ENCODE measurements around the gene TSACC. TPM values are rescaled to one million over a fixed set of nuclear protein-coding genes. Genes with fewer than 3 reads are reported as not detected.
"Not testable (repeated sequence)": the region's sequence is repeated elsewhere in the genome, so short reads cannot be mapped to it uniquely, and the experiment has no call there.

TSACC gene
- total RNA-seq, 2 experiments from 2014 or later = not detected

DNA sequence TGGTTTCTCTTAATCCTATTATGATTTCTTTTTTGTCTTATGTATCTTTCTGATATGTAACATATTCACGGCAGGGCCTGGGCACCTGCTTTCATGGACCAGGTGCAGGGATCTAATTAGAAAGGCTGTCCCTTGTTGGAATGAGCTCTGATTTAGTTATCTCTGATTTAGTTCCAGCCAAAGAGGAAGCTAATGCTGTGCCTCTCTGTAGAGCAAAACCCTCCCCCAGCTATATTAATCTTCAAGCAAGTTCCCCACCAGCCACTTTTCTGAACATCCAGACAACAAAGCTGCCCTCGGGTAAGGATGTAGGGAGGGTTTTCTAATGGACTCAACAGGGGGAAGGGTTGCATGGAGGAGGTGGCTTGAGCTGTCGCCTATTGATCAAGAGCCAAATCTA is 6.1 kb downstream of the TSACC start:
- ATAC-seq (ENCODE audit: poor library complexity) = no peak
- Mint-ChIP-seq H3K36me3 (ENCODE audit: low read depth) (no peaks in the 10 kb centered on the region), H3K9me3 (no peaks in the 10 kb centered on the region), H3K4me3 (no peak overlapping the region), H3K27me3 (no peaks in the 10 kb centered on the region), H3K4me1 (ENCODE audit: low read depth) (no peaks in the 10 kb centered on the region), H3K27ac (no peak overlapping the region)
- H3K27me3 ChIP-seq (ENCODE audit: control insufficient read depth in 1 of 2, insufficient read depth in 2 of 2, low read length in 2 of 2) = no peaks in the 10 kb centered on the region
- POLR2A ChIA-PET = no interaction called here
- no peaks in the 10 kb centered on the region for H3K4me1 ChIP-seq (ENCODE audit: insufficient read depth, low read length)
- CTCF ChIA-PET = no interaction called here
- no peaks in the 10 kb centered on the region for H3K36me3 ChIP-seq (ENCODE audit: insufficient read depth, low read length)
- TF ChIP-seq, protein P1, sequence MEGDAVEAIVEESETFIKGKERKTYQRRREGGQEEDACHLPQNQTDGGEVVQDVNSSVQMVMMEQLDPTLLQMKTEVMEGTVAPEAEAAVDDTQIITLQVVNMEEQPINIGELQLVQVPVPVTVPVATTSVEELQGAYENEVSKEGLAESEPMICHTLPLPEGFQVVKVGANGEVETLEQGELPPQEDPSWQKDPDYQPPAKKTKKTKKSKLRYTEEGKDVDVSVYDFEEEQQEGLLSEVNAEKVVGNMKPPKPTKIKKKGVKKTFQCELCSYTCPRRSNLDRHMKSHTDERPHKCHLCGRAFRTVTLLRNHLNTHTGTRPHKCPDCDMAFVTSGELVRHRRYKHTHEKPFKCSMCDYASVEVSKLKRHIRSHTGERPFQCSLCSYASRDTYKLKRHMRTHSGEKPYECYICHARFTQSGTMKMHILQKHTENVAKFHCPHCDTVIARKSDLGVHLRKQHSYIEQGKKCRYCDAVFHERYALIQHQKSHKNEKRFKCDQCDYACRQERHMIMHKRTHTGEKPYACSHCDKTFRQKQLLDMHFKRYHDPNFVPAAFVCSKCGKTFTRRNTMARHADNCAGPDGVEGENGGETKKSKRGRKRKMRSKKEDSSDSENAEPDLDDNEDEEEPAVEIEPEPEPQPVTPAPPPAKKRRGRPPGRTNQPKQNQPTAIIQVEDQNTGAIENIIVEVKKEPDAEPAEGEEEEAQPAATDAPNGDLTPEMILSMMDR (IDR thresholded peaks at IDR 0.05) = no peak
- intact Hi-C loops (cut with DNase I, micrococcal nuclease) = no loop called here
- DNase-seq = no peak
- H3K27ac ChIP-seq (ENCODE audit: low read depth in 1 of 2, low read length in 2 of 2) = no peak overlapping the region
- no peaks in the 10 kb centered on the region for H3K9me3 ChIP-seq (ENCODE audit: control insufficient read depth in 1 of 2, insufficient read depth in 1 of 2, low read length in 2 of 2)
- no peak overlapping the region for H3K4me3 ChIP-seq (ENCODE audit: low read length)

DNA sequence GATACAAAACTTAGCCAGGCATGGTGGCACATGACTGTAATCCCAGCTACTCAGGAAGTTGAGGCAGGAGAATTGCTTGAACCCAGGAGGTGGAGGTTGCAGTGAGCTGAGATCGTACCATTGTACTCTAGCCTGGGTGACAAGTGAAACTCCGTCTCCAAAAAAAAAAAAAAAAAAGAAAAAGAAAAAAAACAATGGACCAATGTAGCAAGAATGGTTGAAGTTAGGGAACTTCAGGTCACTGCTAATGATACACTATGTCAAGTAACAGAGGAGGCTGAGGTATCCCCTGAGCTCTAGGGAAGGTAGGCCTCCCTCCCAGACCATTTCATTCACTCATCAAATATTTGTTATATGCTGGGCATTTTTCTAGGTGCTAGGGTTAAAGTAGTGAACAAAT is 7.7 kb downstream of the TSACC start:
- POLR2A ChIA-PET, H3K27ac Mint-ChIP-seq: not testable (repeated sequence)

DNA sequence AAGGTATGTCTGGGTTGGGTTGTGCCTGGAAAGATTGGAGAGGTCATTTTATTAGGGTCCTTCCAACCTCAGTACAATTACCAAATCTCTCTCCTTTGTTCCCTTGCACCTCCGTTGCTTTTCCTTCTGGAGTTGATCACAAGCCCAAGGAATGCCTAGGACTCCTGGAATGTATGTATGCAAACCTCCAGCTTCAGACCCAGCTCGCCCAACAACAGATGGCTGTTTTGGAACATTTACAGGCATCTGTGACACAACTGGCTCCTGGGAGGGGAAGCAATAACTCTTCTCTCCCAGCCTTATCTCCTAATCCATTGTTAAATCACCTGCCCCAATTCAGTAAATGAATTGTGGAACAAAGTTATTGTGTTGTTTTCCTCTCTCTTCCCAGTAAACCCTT is 8.3 kb downstream of the TSACC start:
- H3K36me3 ChIP-seq (ENCODE audit: insufficient read depth, low read length) = no peaks in the 10 kb centered on the region
- H3K27ac ChIP-seq (ENCODE audit: low read depth in 1 of 2, low read length in 2 of 2) = no peak overlapping the region
- H3K4me3 ChIP-seq (ENCODE audit: low read length) = no peak overlapping the region
- Mint-ChIP-seq H3K36me3 (ENCODE audit: low read depth) (no peaks in the 10 kb centered on the region), H3K27ac (no peak overlapping the region), H3K4me3 (no peak overlapping the region), H3K4me1 (ENCODE audit: low read depth) (no peaks in the 10 kb centered on the region), H3K9me3 (no peaks in the 10 kb centered on the region), H3K27me3 (no peaks in the 10 kb centered on the region)
- no peaks in the 10 kb centered on the region for H3K9me3 ChIP-seq (ENCODE audit: control insufficient read depth in 1 of 2, insufficient read depth in 1 of 2, low read length in 2 of 2)
- ChIA-PET POLR2A (no interaction called here), CTCF (interaction anchor here (1.2 kb wide), 1 partner anchor 39 kb away, joined by 4 read pairs; no protein-coding TSS in a partner anchor)
- intact Hi-C loops (cut with DNase I, micrococcal nuclease) = no loop called here
- TF ChIP-seq, protein P1 (IDR thresholded peaks at IDR 0.05) = no peak
- no peaks in the 10 kb centered on the region for H3K27me3 ChIP-seq (ENCODE audit: control insufficient read depth in 1 of 2, insufficient read depth in 2 of 2, low read length in 2 of 2)
- ATAC-seq (ENCODE audit: poor library complexity) (no peak), DNase-seq (no peak)
- H3K4me1 ChIP-seq (ENCODE audit: insufficient read depth, low read length) = no peaks in the 10 kb centered on the region

More for the DNA sequence above, 7.7 kb downstream of the TSACC start:
- ATAC-seq (ENCODE audit: poor library complexity); H3K9me3 ChIP-seq (ENCODE audit: control insufficient read depth in 1 of 2, insufficient read depth in 1 of 2, low read length in 2 of 2); H3K4me3 Mint-ChIP-seq; H3K9me3 Mint-ChIP-seq; H3K4me3 ChIP-seq (ENCODE audit: low read length); intact Hi-C loops (cut with DNase I, micrococcal nuclease); H3K27me3 Mint-ChIP-seq; H3K4me1 Mint-ChIP-seq (ENCODE audit: low read depth); DNase-seq; H3K36me3 Mint-ChIP-seq (ENCODE audit: low read depth); H3K27me3 ChIP-seq (ENCODE audit: control insufficient read depth in 1 of 2, insufficient read depth in 2 of 2, low read length in 2 of 2); H3K36me3 ChIP-seq (ENCODE audit: insufficient read depth, low read length); H3K4me1 ChIP-seq (ENCODE audit: insufficient read depth, low read length); H3K27ac ChIP-seq (ENCODE audit: low read depth in 1 of 2, low read length in 2 of 2): not testable (repeated sequence)
- CTCF ChIA-PET = interaction anchor here (1.2 kb wide), 1 partner anchor 40 kb away, joined by 4 read pairs; no protein-coding TSS in a partner anchor

DNA sequence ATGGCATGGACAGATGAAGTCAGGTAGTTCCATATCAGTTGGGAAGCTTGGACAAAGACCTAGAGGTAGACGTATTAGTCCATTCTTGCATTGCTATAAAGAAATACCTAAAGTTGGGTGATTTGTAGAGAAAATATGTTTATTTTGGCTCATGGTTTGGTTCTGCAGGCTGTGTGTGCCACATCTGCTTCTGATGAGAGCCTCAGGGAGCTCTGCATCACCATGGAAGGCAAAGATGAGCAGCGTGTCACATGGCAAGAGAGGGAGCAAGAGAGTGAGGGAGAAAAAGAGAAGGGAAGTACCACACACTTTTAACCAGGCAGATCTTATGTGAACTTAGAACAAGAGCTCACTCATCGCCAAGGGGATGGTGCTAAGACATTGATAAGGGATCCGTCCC is 9.0 kb downstream of the TSACC start:
- DNase-seq (no peak), ATAC-seq (ENCODE audit: poor library complexity) (no peak)
- Mint-ChIP-seq H3K4me3 (no peak overlapping the region), H3K36me3 (ENCODE audit: low read depth) (no peaks in the 10 kb centered on the region), H3K27ac (no peak overlapping the region), H3K9me3 (no peaks in the 10 kb centered on the region), H3K27me3 (no peaks in the 10 kb centered on the region), H3K4me1 (ENCODE audit: low read depth) (no peaks in the 10 kb centered on the region)
- CTCF ChIA-PET = interaction anchor here (0.7 kb wide), 1 partner anchor 480 kb away, joined by 3 read pairs; no protein-coding TSS in a partner anchor
- Histone ChIP-seq H3K27ac (ENCODE audit: low read depth in 1 of 2, low read length in 2 of 2) (no peak overlapping the region), H3K4me1 (ENCODE audit: insufficient read depth, low read length) (no peaks in the 10 kb centered on the region), H3K9me3 (ENCODE audit: control insufficient read depth in 1 of 2, insufficient read depth in 1 of 2, low read length in 2 of 2) (no peaks in the 10 kb centered on the region), H3K27me3 (ENCODE audit: control insufficient read depth in 1 of 2, insufficient read depth in 2 of 2, low read length in 2 of 2) (no peaks in the 10 kb centered on the region), H3K36me3 (ENCODE audit: insufficient read depth, low read length) (no peaks in the 10 kb centered on the region), H3K4me3 (ENCODE audit: low read length) (no peak overlapping the region)
- TF ChIP-seq, protein P1 (IDR thresholded peaks at IDR 0.05) = no peak
- POLR2A ChIA-PET = no interaction called here
- intact Hi-C loops (cut with DNase I, micrococcal nuclease) = no loop called here

DNA sequence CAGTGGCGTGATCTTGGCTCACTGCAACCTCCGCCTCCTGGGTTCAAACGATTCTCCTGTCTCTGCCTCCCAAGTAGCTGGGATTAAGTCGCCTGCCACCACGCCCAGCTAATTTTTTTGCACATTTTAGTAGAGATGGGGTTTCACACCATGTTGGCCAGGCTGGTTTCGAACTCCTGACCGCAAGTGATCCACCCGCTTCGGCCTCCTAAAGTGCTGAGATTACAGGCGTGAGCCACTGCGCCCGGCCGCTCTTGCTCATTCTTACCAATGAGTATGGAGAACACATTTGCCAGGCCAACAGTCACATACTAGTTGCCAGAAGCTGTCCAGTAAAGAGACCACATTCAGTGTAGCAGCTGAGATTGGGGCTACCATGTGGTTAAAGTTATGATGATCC is 14.2 kb downstream of the TSACC start:
- ATAC-seq (ENCODE audit: poor library complexity); H3K4me1 ChIP-seq (ENCODE audit: insufficient read depth, low read length); H3K36me3 ChIP-seq (ENCODE audit: insufficient read depth, low read length); CTCF ChIA-PET; DNase-seq; H3K4me3 ChIP-seq (ENCODE audit: low read length); H3K27me3 Mint-ChIP-seq; H3K9me3 Mint-ChIP-seq; intact Hi-C loops (cut with DNase I, micrococcal nuclease); H3K36me3 Mint-ChIP-seq (ENCODE audit: low read depth); H3K4me3 Mint-ChIP-seq; H3K27ac ChIP-seq (ENCODE audit: low read depth in 1 of 2, low read length in 2 of 2); H3K4me1 Mint-ChIP-seq (ENCODE audit: low read depth); H3K9me3 ChIP-seq (ENCODE audit: control insufficient read depth in 1 of 2, insufficient read depth in 1 of 2, low read length in 2 of 2); H3K27ac Mint-ChIP-seq; POLR2A ChIA-PET: not testable (repeated sequence)
- peaks cover 13 to 14% of the 10 kb centered on the region in 2 experiments for H3K27me3 ChIP-seq (ENCODE audit: control insufficient read depth in 1 of 2, insufficient read depth in 2 of 2, low read length in 2 of 2)
